Measurements from ENCODE around the gene PRSS1. TPM values are rescaled to one million over a fixed set of nuclear protein-coding genes. Genes with fewer than 3 reads are reported as not detected.

PRSS1 gene
- total and polyA plus RNA-seq, 2 of the 8 experiments (the other 6 are each of a cell fraction or from before 2014, with no cell fraction given) = 0.09 TPM; not detected in 1

GRCh38 chr7:142709921-142710320 is 39.4 kb upstream of the PRSS1 start:
- no peak overlapping the region for H3K18ac ChIP-seq (ENCODE audit: extremely low read depth, low read length)
- no peak overlapping the region for H2AK5ac ChIP-seq (ENCODE audit: low read depth, low read length)
- H3K36me3 ChIP-seq (ENCODE audit: control insufficient read depth in 2 of 4, insufficient read depth in 4 of 4, low read length in 3 of 4) = peaks cover 0 to 3% (median 0%) of the 10 kb centered on the region in 4 experiments; a peak in 1 of 8 replicates
- no peaks in the 10 kb centered on the region for H3K79me2 ChIP-seq (ENCODE audit: control insufficient read depth in 1 of 2, insufficient read depth in 2 of 2, low read length in 2 of 2)
- H3K56ac ChIP-seq (replicated peaks; ENCODE audit: insufficient read length, low read depth, low read length) = no peak overlapping the region
- no peaks in the 10 kb centered on the region for H3K27me3 ChIP-seq (replicated peaks in 1 of 4; ENCODE audit: control insufficient read depth in 3 of 4, extremely low read depth in 1 of 4, insufficient read depth in 3 of 4, low read length in 3 of 4)
- no peak overlapping the region for H3K4me3 ChIP-seq (ENCODE audit: extremely low read depth in 1 of 4, insufficient read depth in 2 of 4, low read depth in 3 of 4, low read length in 4 of 4)
- H3K9me3 ChIP-seq (ENCODE audit: insufficient read depth in 2 of 2, low read depth in 1 of 2, low read length in 1 of 2) = no peaks in the 10 kb centered on the region; a peak in 2 of 4 replicates
- no peaks in the 10 kb centered on the region for H3K23me2 ChIP-seq (ENCODE audit: low read depth, low read length)
- DNase-seq (ENCODE audit: low read depth in 1 of 2, low spot score in 2 of 2) (no peak), FAIRE-seq (no peak)
- no peak overlapping the region for H4K8ac ChIP-seq (ENCODE audit: extremely low read depth, insufficient read depth, low read length)
- H4K91ac ChIP-seq (replicated peaks; ENCODE audit: insufficient read length, low read length) = no peak overlapping the region
- H3K14ac ChIP-seq (ENCODE audit: insufficient read length) = no peak overlapping the region
- no peak overlapping the region for H3K4ac ChIP-seq (replicated peaks; ENCODE audit: insufficient read length, low read depth, low read length)
- ChIA-PET POLR2A (ENCODE audit: partially characterized antibody) (no interaction called here), CTCF (ENCODE audit: partially characterized antibody) (interaction anchor here (1.2 to 8.8 kb wide), 4 partner anchors 14 to 105 kb away, joined by 3 to 84 read pairs (median 4); no protein-coding TSS in a partner anchor)
- H3K4me1 ChIP-seq (replicated peaks in 1 of 4; ENCODE audit: control insufficient read depth in 3 of 4, insufficient read depth in 4 of 4, low read length in 3 of 4) = peaks cover 0 to 11% (median 6%) of the 10 kb centered on the region in 4 experiments; a peak in 5 of 7 replicates
- H2BK120ac ChIP-seq (replicated peaks; ENCODE audit: low read depth, low read length) = no peak overlapping the region
- H2BK20ac ChIP-seq (ENCODE audit: low read length) = no peak overlapping the region
- whole genome bisulfite sequencing, 2 experiments (ENCODE audit: extremely low coverage in 1 of 2, insufficient coverage in 1 of 2, insufficient read length in 1 of 2, insufficient replicate concordance in 2 of 2, low coverage in 1 of 2, low lambda C conversion rate in 2 of 2, missing lambda C conversion rate in 1 of 2) = 86% methylated on average over 6 of the region's 6 CpGs; no CpG with 5 or more reads in 1 of the 2 experiments
- H3K9ac ChIP-seq (replicated peaks in 1 of 4; ENCODE audit: extremely low read depth in 1 of 4, low read depth in 3 of 4, low read length in 3 of 4) = no peak overlapping the region
- H2BK15ac ChIP-seq (ENCODE audit: low read length) = no peak overlapping the region
- H3K79me1 ChIP-seq (ENCODE audit: low read depth, low read length) = no peaks in the 10 kb centered on the region
- H2BK12ac ChIP-seq (ENCODE audit: low read depth, low read length) = no peak overlapping the region
- TF ChIP-seq TEAD4 (IDR thresholded peaks at IDR 0.05; ENCODE audit: low read depth, low read length) = no peak
- no peak for TF ChIP-seq SIN3A (conservative IDR thresholded peaks at IDR 0.05 in 1 of 2, IDR thresholded peaks at IDR 0.05 in 1 of 2; ENCODE audit: low read depth in 1 of 2, low read length in 2 of 2)
- no peak for TF ChIP-seq HDAC6 (IDR thresholded peaks at IDR 0.05; ENCODE audit: low read depth, low read length)
- no peak for TF ChIP-seq POLR2AphosphoS5 (IDR thresholded peaks at IDR 0.05; ENCODE audit: low read depth, low read length)
- no peak for TF ChIP-seq RFX5 (IDR thresholded peaks at IDR 0.05; ENCODE audit: borderline replicate concordance, low read depth, low read length)
- TF ChIP-seq SIRT6 (IDR thresholded peaks at IDR 0.05; ENCODE audit: low read length) = no peak
- TF ChIP-seq SP1 (IDR thresholded peaks at IDR 0.05; ENCODE audit: low read depth, low read length) = no peak
- no peak for TF ChIP-seq TBP (IDR thresholded peaks at IDR 0.05; ENCODE audit: low read depth, low read length)
- TF ChIP-seq BCL11A (IDR thresholded peaks at IDR 0.05; ENCODE audit: low read depth in 2 of 2, low read length in 2 of 2) = no peak
- no peak for TF ChIP-seq CBX5 (IDR thresholded peaks at IDR 0.05; ENCODE audit: low read depth, low read length)
- no peak for TF ChIP-seq POLR2A (IDR thresholded peaks at IDR 0.05; ENCODE audit: control extremely low read depth in 1 of 2, low read depth in 2 of 2, low read length in 2 of 2)
- no peak for TF ChIP-seq HDAC2 (IDR thresholded peaks at IDR 0.05; ENCODE audit: borderline replicate concordance in 1 of 2, low read depth in 2 of 2, low read length in 2 of 2)
- no peak for TF ChIP-seq JUN (IDR thresholded peaks at IDR 0.05; ENCODE audit: low read depth, low read length)
- no peak for TF ChIP-seq TCF12 (IDR thresholded peaks at IDR 0.05; ENCODE audit: low read depth, low read length)
- no peak for TF ChIP-seq EP300 (IDR thresholded peaks at IDR 0.05; ENCODE audit: borderline replicate concordance in 1 of 2, low read depth in 2 of 2, low read length in 2 of 2)
- H3K4me2 ChIP-seq (ENCODE audit: insufficient read depth in 1 of 2, low read depth in 2 of 2, low read length in 2 of 2) = no peak overlapping the region
- H4K20me1 ChIP-seq (replicated peaks in 1 of 2; ENCODE audit: control insufficient read depth in 1 of 2, insufficient read depth in 2 of 2, low read length in 2 of 2) = no peaks in the 10 kb centered on the region
- H3K23ac ChIP-seq (ENCODE audit: insufficient read length) = no peak overlapping the region
- H4K5ac ChIP-seq (ENCODE audit: insufficient read length, low read depth, low read length) = no peak overlapping the region
- H2BK5ac ChIP-seq (ENCODE audit: low read depth, low read length) = no peak overlapping the region
- no peak overlapping the region for H3K27ac ChIP-seq (ENCODE audit: low read depth, low read length)
- no peak overlapping the region for H2AFZ ChIP-seq (ENCODE audit: low read length)

All from H1 (cell line).